ENCODE data around the gene WFDC8.
A peak's percentile ranks its signal among the peaks of the same experiment; 100 is the strongest.

The WFDC8 gene

DNA sequence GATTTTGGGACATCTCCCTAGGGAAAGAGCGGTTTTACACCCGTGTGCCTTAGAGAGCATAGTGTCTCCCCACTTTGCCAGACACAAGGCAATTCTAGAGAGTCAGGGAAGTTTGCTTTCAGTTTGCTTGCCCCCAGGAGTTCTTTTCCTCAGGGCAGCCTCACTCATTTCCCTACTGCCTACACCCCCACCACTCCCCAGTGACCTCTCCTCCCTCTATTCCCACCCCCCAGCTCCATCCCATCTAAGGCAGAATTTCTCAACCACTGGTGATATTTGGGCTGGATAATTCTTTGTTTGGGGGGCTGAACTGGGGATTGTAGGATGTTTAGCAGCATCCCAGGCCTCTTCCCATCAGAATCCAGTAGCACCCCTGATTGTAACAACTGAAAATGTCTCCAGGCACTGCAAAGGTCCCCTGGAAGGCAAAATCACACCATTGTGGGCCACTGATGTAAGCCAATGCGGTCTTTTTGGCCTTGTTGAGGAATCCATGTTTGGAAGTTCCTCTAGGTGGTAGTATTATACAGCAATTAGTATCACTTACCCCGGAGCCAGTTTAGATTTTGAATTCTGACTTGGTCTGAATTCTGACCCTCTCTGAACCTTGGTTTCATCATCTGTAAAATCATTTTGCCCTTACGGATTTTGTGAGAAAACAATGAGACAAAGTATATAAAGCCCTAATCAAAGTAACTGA, 33.2 kb downstream of the WFDC8 start:
- peak; percentile 70 for ATAC-seq (ENCODE audit: low read depth)
- H3K9me3 ChIP-seq (ENCODE audit: severe bottlenecking), result no peaks in the 10 kb centered on the region

DNA sequence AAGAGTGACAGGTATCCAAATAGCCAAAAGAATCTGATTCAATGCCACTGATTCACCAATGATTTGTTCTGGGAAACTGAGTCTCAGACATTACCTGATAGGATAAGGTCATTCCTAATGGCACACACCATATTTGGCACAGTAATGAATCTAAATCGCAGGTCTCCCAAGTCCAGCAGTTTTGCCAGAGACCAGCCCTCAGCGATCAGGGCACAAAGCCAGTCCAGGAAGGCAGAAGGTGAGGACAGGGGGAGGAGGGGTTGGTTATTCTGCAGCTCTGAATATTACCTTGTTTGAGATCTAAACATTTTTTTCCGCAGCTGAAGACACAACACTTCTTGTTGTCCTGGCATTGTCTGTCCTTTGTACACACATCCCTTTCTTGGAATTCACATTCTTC, 33.7 kb downstream of the WFDC8 start:
- no peak overlapping the region for H3K27ac ChIP-seq (ENCODE audit: poor library complexity, severe bottlenecking)
- H3K4me3 ChIP-seq (ENCODE audit: severe bottlenecking), result no peak overlapping the region
- ATAC-seq (ENCODE audit: low read depth) (no peak), DNase-seq (ENCODE audit: low spot score) (no peak)
- H3K9me3 ChIP-seq (ENCODE audit: severe bottlenecking), result no peaks in the 10 kb centered on the region
- H3K27me3 ChIP-seq (ENCODE audit: insufficient read depth, poor library complexity, severe bottlenecking), result peaks cover 54% of the 10 kb centered on the region
- no peaks in the 10 kb centered on the region for H3K36me3 ChIP-seq (ENCODE audit: low read depth)
- H3K4me1 ChIP-seq (ENCODE audit: insufficient read depth, poor library complexity, severe bottlenecking), result no peaks in the 10 kb centered on the region
- TF ChIP-seq, protein P1, sequence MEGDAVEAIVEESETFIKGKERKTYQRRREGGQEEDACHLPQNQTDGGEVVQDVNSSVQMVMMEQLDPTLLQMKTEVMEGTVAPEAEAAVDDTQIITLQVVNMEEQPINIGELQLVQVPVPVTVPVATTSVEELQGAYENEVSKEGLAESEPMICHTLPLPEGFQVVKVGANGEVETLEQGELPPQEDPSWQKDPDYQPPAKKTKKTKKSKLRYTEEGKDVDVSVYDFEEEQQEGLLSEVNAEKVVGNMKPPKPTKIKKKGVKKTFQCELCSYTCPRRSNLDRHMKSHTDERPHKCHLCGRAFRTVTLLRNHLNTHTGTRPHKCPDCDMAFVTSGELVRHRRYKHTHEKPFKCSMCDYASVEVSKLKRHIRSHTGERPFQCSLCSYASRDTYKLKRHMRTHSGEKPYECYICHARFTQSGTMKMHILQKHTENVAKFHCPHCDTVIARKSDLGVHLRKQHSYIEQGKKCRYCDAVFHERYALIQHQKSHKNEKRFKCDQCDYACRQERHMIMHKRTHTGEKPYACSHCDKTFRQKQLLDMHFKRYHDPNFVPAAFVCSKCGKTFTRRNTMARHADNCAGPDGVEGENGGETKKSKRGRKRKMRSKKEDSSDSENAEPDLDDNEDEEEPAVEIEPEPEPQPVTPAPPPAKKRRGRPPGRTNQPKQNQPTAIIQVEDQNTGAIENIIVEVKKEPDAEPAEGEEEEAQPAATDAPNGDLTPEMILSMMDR (IDR thresholded peaks at IDR 0.05; ENCODE audit: poor library complexity, severe bottlenecking), result no peak

More for the DNA sequence above, 33.2 kb downstream of the WFDC8 start:
- no peak overlapping the region for H3K4me3 ChIP-seq (ENCODE audit: severe bottlenecking)
- TF ChIP-seq, protein P1 (IDR thresholded peaks at IDR 0.05; ENCODE audit: poor library complexity, severe bottlenecking), result peak; percentile 82
- H3K27me3 ChIP-seq (ENCODE audit: insufficient read depth, poor library complexity, severe bottlenecking), result peaks cover 49% of the 10 kb centered on the region
- no peak overlapping the region for H3K27ac ChIP-seq (ENCODE audit: poor library complexity, severe bottlenecking)
- DNase-seq (ENCODE audit: low spot score), result no peak
- no peaks in the 10 kb centered on the region for H3K4me1 ChIP-seq (ENCODE audit: insufficient read depth, poor library complexity, severe bottlenecking)
- no peaks in the 10 kb centered on the region for H3K36me3 ChIP-seq (ENCODE audit: low read depth)

- H3K27ac ChIP-seq (ENCODE audit: poor library complexity, severe bottlenecking), result no peak within 1 kb of the TSS
- peaks cover 45% of the 10 kb centered on the region for H3K27me3 ChIP-seq (ENCODE audit: insufficient read depth, poor library complexity, severe bottlenecking)
- TF ChIP-seq, protein P1 (IDR thresholded peaks at IDR 0.05; ENCODE audit: poor library complexity, severe bottlenecking), result no peak
- ATAC-seq (ENCODE audit: low read depth), result no peak
- H3K9me3 ChIP-seq (ENCODE audit: severe bottlenecking), result no peaks in the 10 kb centered on the region
- H3K4me3 ChIP-seq (ENCODE audit: severe bottlenecking), result no peak within 1 kb of the TSS
- H3K36me3 ChIP-seq (ENCODE audit: low read depth), result no peaks in the 10 kb centered on the region
- no peak for DNase-seq (ENCODE audit: low spot score)
- H3K4me1 ChIP-seq (ENCODE audit: insufficient read depth, poor library complexity, severe bottlenecking), result no peaks in the 10 kb centered on the region
Measured at GRCh38 chr20:45539382-45539781, 39.7 kb downstream of the WFDC8 start, which contains the start of gene WFDC6. WFDC6 (minus strand) TSS chr20:45539482; CDS start chr20:45539407, 75 bp downstream.

- DNase-seq (ENCODE audit: low spot score) (peak; percentile 87), ATAC-seq (ENCODE audit: low read depth) (peak; percentile 92)
- Histone ChIP-seq H3K36me3 (ENCODE audit: low read depth) (no peaks in the 10 kb centered on the region), H3K9me3 (ENCODE audit: severe bottlenecking) (no peaks in the 10 kb centered on the region), H3K27me3 (ENCODE audit: insufficient read depth, poor library complexity, severe bottlenecking) (peaks cover 40% of the 10 kb centered on the region), H3K4me3 (ENCODE audit: severe bottlenecking) (no peak overlapping the region), H3K27ac (ENCODE audit: poor library complexity, severe bottlenecking) (no peak overlapping the region), H3K4me1 (ENCODE audit: insufficient read depth, poor library complexity, severe bottlenecking) (no peaks in the 10 kb centered on the region)
- TF ChIP-seq, protein P1 (IDR thresholded peaks at IDR 0.05; ENCODE audit: poor library complexity, severe bottlenecking), result peak; percentile 27
Measured at GRCh38 chr20:45538209-45538799, 40.8 kb downstream of the WFDC8 start.

DNA sequence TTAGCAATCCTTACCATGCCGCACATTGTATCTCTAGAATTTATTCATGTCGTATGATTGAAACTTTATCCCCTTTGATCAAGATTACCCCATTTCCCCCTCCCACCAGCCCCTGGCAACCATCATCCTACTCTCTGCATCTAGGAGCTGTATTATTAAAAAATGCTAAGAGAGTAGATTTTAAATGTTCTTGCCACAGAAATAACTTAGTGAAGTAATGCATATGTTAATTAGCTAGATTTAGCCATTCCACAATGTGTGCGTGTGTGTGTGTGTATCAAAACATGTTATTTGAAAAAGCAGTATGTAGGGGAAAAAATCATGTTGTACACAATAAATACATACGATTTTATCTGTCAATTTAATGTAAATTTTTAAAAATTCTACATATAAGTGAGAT, 51.8 kb downstream of the WFDC8 start:
- Histone ChIP-seq H3K4me1 (ENCODE audit: insufficient read depth, poor library complexity, severe bottlenecking) (no peaks in the 10 kb centered on the region), H3K27me3 (ENCODE audit: insufficient read depth, poor library complexity, severe bottlenecking) (peaks cover 7% of the 10 kb centered on the region), H3K9me3 (ENCODE audit: severe bottlenecking) (no peaks in the 10 kb centered on the region), H3K27ac (ENCODE audit: poor library complexity, severe bottlenecking) (no peak overlapping the region), H3K36me3 (ENCODE audit: low read depth) (no peaks in the 10 kb centered on the region), H3K4me3 (ENCODE audit: severe bottlenecking) (no peak overlapping the region)
- ATAC-seq (ENCODE audit: low read depth) (no peak), DNase-seq (ENCODE audit: low spot score) (no peak)
- TF ChIP-seq, protein P1 (IDR thresholded peaks at IDR 0.05; ENCODE audit: poor library complexity, severe bottlenecking), result no peak
